ENCODE measurements around the gene TRRAP. TPM values are rescaled to one million over a fixed set of nuclear protein-coding genes. Genes with fewer than 3 reads are reported as not detected.

TRRAP gene
- total RNA-seq, 1 experiment from 2014 or later = 17.3 TPM

Other genes starting within 250 kb of the TRRAP start
- 3.9 and 18.1 TPM in 2 replicates for gene TMEM130, start 8.5 kb upstream of the TRRAP start, total RNA-seq (2014; rRNA removed; shearing (Covaris generic))

Data from G401 (cell line).